Right lobe of liver (tissue), 4 donors: Measurements from ENCODE around the gene GABRP.

Source experiments
- POLR2A ChIP-seq: fragments of 450-650 bp; IDR thresholded peaks from one replicate; pipeline ENCODE4 v1.6.1; 2017; ENCODE audit warnings: antibody characterized with exemption, mild to moderate bottlenecking
- TF ChIP-seq, protein P1 (sequence below), 4 donors: fragments of 200-600 bp in 3 of 4; fragments of 450-650 bp in 1 of 4; IDR thresholded peaks; one replicate each; pipeline versions ENCODE4 v1.5.1 to v1.8.0; 2016 to 2022; ENCODE audit warnings: antibody characterized with exemption in 4 of 4, mild to moderate bottlenecking in 2 of 4
- donor health status: DM: no; HTN: no; CAD: no.
- donor health status: DM: no; HTN: no; CAD: no.
- donor health status: DM: no; HTN: yes; CAD: no.

DNA sequence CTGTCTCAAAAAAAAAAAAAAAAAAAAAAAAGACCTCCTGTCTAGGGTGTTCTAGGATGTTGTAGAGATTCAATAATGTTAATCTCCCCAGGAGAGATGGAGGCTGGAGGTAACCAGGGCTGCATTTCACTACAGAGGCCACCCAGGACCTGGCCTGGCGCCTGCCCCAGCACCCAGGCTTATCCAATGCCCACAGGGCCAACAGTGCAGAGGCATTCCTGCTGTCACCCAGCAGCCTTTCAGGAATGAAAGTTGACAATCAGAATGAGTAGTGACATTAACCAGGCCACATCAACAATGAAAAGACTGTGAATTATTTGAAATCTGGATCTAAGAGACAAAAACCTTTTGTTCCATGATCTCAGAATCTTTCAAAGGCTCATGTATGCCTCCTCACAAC, 36.2 kb upstream of the GABRP start:
- TF ChIP-seq, protein P1, sequence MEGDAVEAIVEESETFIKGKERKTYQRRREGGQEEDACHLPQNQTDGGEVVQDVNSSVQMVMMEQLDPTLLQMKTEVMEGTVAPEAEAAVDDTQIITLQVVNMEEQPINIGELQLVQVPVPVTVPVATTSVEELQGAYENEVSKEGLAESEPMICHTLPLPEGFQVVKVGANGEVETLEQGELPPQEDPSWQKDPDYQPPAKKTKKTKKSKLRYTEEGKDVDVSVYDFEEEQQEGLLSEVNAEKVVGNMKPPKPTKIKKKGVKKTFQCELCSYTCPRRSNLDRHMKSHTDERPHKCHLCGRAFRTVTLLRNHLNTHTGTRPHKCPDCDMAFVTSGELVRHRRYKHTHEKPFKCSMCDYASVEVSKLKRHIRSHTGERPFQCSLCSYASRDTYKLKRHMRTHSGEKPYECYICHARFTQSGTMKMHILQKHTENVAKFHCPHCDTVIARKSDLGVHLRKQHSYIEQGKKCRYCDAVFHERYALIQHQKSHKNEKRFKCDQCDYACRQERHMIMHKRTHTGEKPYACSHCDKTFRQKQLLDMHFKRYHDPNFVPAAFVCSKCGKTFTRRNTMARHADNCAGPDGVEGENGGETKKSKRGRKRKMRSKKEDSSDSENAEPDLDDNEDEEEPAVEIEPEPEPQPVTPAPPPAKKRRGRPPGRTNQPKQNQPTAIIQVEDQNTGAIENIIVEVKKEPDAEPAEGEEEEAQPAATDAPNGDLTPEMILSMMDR (IDR thresholded peaks at IDR 0.05) = no peak
- no peak for TF ChIP-seq POLR2A
